Measurements from ENCODE around the gene PNPLA1.

PNPLA1 gene

GRCh38 chr6:36306375-36306774, 36.5 kb downstream of the PNPLA1 start:
- no peak for TF ChIP-seq GATA3 (IDR thresholded peaks at IDR 0.05; ENCODE audit: low read depth, low read length)
- no peak for TF ChIP-seq GATA2 (IDR thresholded peaks at IDR 0.05; ENCODE audit: low read depth, low read length)

- TF ChIP-seq GATA2 (IDR thresholded peaks at IDR 0.05; ENCODE audit: low read depth, low read length): no peak
- no peak for TF ChIP-seq GATA3 (IDR thresholded peaks at IDR 0.05; ENCODE audit: low read depth, low read length)
Observed at GRCh38 chr6:36308514-36308913, 38.7 kb downstream of the PNPLA1 start.

GRCh38 chr6:36309203-36309602, 39.3 kb downstream of the PNPLA1 start:
- no peak for TF ChIP-seq GATA3 (IDR thresholded peaks at IDR 0.05; ENCODE audit: low read depth, low read length)
- TF ChIP-seq GATA2 (IDR thresholded peaks at IDR 0.05; ENCODE audit: low read depth, low read length): no peak

- no peak for TF ChIP-seq GATA3 (IDR thresholded peaks at IDR 0.05; ENCODE audit: low read depth, low read length)
- TF ChIP-seq GATA2 (IDR thresholded peaks at IDR 0.05; ENCODE audit: low read depth, low read length): no peak
Observed at GRCh38 chr6:36309900-36310299, 40.0 kb downstream of the PNPLA1 start.

GRCh38 chr6:36312854-36313648, 43.2 kb downstream of the PNPLA1 start:
- TF ChIP-seq GATA2 (IDR thresholded peaks at IDR 0.05; ENCODE audit: low read depth, low read length) (no peak), GATA3 (IDR thresholded peaks at IDR 0.05; ENCODE audit: low read depth, low read length) (no peak)

GRCh38 chr6:36313649-36313936, 43.7 kb downstream of the PNPLA1 start:
- TF ChIP-seq GATA2 (IDR thresholded peaks at IDR 0.05; ENCODE audit: low read depth, low read length): no peak
- no peak for TF ChIP-seq GATA3 (IDR thresholded peaks at IDR 0.05; ENCODE audit: low read depth, low read length)

- TF ChIP-seq GATA3 (IDR thresholded peaks at IDR 0.05; ENCODE audit: low read depth, low read length) (no peak), GATA2 (IDR thresholded peaks at IDR 0.05; ENCODE audit: low read depth, low read length) (no peak)
Observed at GRCh38 chr6:36314221-36315014, 44.6 kb downstream of the PNPLA1 start.

GRCh38 chr6:36315921-36316320, 46.1 kb downstream of the PNPLA1 start:
- TF ChIP-seq GATA2 (IDR thresholded peaks at IDR 0.05; ENCODE audit: low read depth, low read length) (no peak), GATA3 (IDR thresholded peaks at IDR 0.05; ENCODE audit: low read depth, low read length) (no peak)

GRCh38 chr6:36317623-36318022, 47.8 kb downstream of the PNPLA1 start:
- TF ChIP-seq GATA2 (IDR thresholded peaks at IDR 0.05; ENCODE audit: low read depth, low read length) (no peak), GATA3 (IDR thresholded peaks at IDR 0.05; ENCODE audit: low read depth, low read length) (no peak)

GRCh38 chr6:36318690-36319435, 49.0 kb downstream of the PNPLA1 start:
- no peak for TF ChIP-seq GATA3 (IDR thresholded peaks at IDR 0.05; ENCODE audit: low read depth, low read length)
- TF ChIP-seq GATA2 (IDR thresholded peaks at IDR 0.05; ENCODE audit: low read depth, low read length): no peak

GRCh38 chr6:36319436-36319762, 49.5 kb downstream of the PNPLA1 start:
- TF ChIP-seq GATA3 (IDR thresholded peaks at IDR 0.05; ENCODE audit: low read depth, low read length) (no peak), GATA2 (IDR thresholded peaks at IDR 0.05; ENCODE audit: low read depth, low read length) (no peak)

GRCh38 chr6:36319821-36320220, 50.0 kb downstream of the PNPLA1 start:
- TF ChIP-seq GATA3 (IDR thresholded peaks at IDR 0.05; ENCODE audit: low read depth, low read length) (no peak), GATA2 (IDR thresholded peaks at IDR 0.05; ENCODE audit: low read depth, low read length) (no peak)

GRCh38 chr6:36320475-36320874, 50.6 kb downstream of the PNPLA1 start:
- TF ChIP-seq GATA2 (IDR thresholded peaks at IDR 0.05; ENCODE audit: low read depth, low read length) (no peak), GATA3 (IDR thresholded peaks at IDR 0.05; ENCODE audit: low read depth, low read length) (no peak)

GRCh38 chr6:36322591-36322990, 52.7 kb downstream of the PNPLA1 start:
- no peak for TF ChIP-seq GATA2 (IDR thresholded peaks at IDR 0.05; ENCODE audit: low read depth, low read length)
- TF ChIP-seq GATA3 (IDR thresholded peaks at IDR 0.05; ENCODE audit: low read depth, low read length): no peak

All from SH-SY5Y (cell line).